Subcutaneous adipose tissue (tissue), 4 donors: ENCODE results near the gene DCUN1D2. TPM values are rescaled to one million over a fixed set of nuclear protein-coding genes. Genes with fewer than 3 reads are reported as not detected.

Source experiments
- CTCF ChIP-seq: fragments of 450-650 bp; IDR thresholded peaks from one replicate; pipeline ENCODE4 v1.5.1; 2016; ENCODE audit warnings: low read depth, mild to moderate bottlenecking, control low read depth, antibody characterized with exemption, moderate library complexity
- total RNA-seq, 4 donors: library from RNA; depleted of rRNA; stranded (reverse); fragments of >200 nt; gene quantifications; one replicate each; pipeline ENCODE4 v1.1.0, GENCODE V29; 2016

Gene DCUN1D2
- total RNA-seq, 4 donors from 2014 or later: 15.1 to 22.2 (median 18.8) TPM

- TF ChIP-seq CTCF: no peak
Observed at GRCh38 chr13:113427562-113428468, 62.7 kb downstream of the DCUN1D2 start.

- no peak for TF ChIP-seq CTCF
Observed at GRCh38 chr13:113426591-113426986, 63.9 kb downstream of the DCUN1D2 start.

- no peak for TF ChIP-seq CTCF
Observed at GRCh38 chr13:113425941-113426590, 64.4 kb downstream of the DCUN1D2 start.

- TF ChIP-seq CTCF: no peak
Observed at GRCh38 chr13:113423520-113424163, 66.9 kb downstream of the DCUN1D2 start.

- TF ChIP-seq CTCF: no peak
Observed at GRCh38 chr13:113422807-113423519, 67.5 kb downstream of the DCUN1D2 start.

- TF ChIP-seq CTCF: no peak
Observed at GRCh38 chr13:113421673-113422270, 68.7 kb downstream of the DCUN1D2 start.
